Measurements from ENCODE around the gene RASSF5. TPM values are rescaled to one million over a fixed set of nuclear protein-coding genes. Genes with fewer than 3 reads are reported as not detected.
A peak's percentile ranks its signal among the peaks of the same experiment; 100 is the strongest.

The RASSF5 gene
- polyA plus RNA-seq, 1 donor (not counting 4 experiments of a cell fraction or from before 2014, with no cell fraction given) = 2.4 TPM

DNA sequence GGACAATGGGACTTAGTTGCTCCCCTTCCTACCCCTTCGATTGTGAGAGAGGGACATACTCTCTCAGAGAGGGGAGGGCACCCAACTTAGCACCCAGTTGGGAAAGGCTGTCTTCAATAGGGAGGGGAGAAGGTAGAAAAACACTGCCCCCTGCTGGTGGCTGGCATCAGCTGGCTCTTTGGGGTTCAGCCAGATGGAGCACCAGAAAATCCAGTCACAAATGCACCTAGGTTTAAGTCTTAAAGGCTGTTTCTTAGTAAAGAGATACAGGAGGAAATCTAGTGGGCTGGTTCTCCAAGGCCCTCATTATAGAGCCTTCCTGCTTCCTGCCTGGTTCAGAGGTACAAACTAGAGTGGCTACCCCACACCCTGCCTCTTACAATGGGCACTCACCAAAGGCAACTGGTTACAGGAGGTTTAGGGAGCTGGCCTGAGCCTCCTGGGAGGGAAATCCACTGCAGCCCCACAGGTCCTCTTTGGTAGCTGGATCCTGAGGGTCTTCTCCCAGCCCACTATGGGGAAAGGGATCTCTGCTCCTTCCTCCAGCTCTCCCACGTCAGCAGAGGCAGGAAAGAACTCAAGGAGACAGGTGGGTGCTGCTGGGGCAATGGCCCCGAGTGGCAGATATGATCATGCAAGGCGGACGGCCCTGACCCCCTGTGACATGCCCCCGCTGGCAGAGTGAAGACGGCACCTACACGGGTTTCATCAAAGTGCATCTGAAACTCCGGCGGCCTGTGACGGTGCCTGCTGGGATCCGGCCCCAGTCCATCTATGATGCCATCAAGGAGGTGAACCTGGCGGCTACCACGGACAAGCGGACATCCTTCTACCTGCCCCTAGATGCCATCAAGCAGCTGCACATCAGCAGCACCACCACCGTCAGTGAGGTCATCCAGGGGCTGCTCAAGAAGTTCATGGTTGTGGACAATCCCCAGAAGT lies 76.6 kb downstream of the RASSF5 start:
- H3K4me1 ChIP-seq (ENCODE audit: control insufficient read depth, extremely low read depth, insufficient read depth, low read length) = peaks cover 33% of the 10 kb centered on the region
- DNase-seq (ENCODE audit: low read depth, low spot score) = peak; percentile 17
- no peak overlapping the region for H3K4me3 ChIP-seq (ENCODE audit: control insufficient read depth in 2 of 3, extremely low read depth in 1 of 3, insufficient read depth in 2 of 3, low read depth in 1 of 3, low read length in 3 of 3)
- no peaks in the 10 kb centered on the region for H3K36me3 ChIP-seq (ENCODE audit: control insufficient read depth in 2 of 2, extremely low read depth in 1 of 2, insufficient read depth in 2 of 2, low read length in 2 of 2)
- H3K9me3 ChIP-seq (ENCODE audit: control insufficient read depth, low read depth, low read length) = no peaks in the 10 kb centered on the region
- H3K9me1 ChIP-seq (ENCODE audit: control insufficient read depth, extremely low read depth, insufficient read depth, low read length) = no peaks in the 10 kb centered on the region
- dilution Hi-C loops (cut with MboI; ENCODE audit: extremely low pct_ligation_motif_present, low sequenced_read_pairs) = no loop called here
- FAIRE-seq = no peak
- TF ChIP-seq, protein P1, sequence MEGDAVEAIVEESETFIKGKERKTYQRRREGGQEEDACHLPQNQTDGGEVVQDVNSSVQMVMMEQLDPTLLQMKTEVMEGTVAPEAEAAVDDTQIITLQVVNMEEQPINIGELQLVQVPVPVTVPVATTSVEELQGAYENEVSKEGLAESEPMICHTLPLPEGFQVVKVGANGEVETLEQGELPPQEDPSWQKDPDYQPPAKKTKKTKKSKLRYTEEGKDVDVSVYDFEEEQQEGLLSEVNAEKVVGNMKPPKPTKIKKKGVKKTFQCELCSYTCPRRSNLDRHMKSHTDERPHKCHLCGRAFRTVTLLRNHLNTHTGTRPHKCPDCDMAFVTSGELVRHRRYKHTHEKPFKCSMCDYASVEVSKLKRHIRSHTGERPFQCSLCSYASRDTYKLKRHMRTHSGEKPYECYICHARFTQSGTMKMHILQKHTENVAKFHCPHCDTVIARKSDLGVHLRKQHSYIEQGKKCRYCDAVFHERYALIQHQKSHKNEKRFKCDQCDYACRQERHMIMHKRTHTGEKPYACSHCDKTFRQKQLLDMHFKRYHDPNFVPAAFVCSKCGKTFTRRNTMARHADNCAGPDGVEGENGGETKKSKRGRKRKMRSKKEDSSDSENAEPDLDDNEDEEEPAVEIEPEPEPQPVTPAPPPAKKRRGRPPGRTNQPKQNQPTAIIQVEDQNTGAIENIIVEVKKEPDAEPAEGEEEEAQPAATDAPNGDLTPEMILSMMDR (optimal IDR thresholded peaks at IDR 0.05 in 1 of 3, IDR thresholded peaks at IDR 0.05 in 1 of 3, conservative IDR thresholded peaks at IDR 0.05 in 1 of 3; ENCODE audit: extremely low read depth in 1 of 3, insufficient read depth in 2 of 3, low read length in 3 of 3) = peak; percentile 88 to 95 (median 94)
- no peak for TF ChIP-seq EZH2 (IDR thresholded peaks at IDR 0.05; ENCODE audit: low read length)
- no peak overlapping the region for H3K4me2 ChIP-seq (ENCODE audit: control insufficient read depth, extremely low read depth, insufficient read depth, low read depth, low read length)
- no peaks in the 10 kb centered on the region for H3K27me3 ChIP-seq (ENCODE audit: control insufficient read depth, extremely low read depth, insufficient read depth, low read length)
- no peaks in the 10 kb centered on the region for H4K20me1 ChIP-seq (ENCODE audit: control insufficient read depth, extremely low read depth, insufficient read depth, low read length)
- H3K79me2 ChIP-seq (ENCODE audit: control insufficient read depth, insufficient read depth, low read length) = no peaks in the 10 kb centered on the region
- H3K27ac ChIP-seq (ENCODE audit: control insufficient read depth, insufficient read depth, low read length) = no peak overlapping the region
- no peak overlapping the region for H3K9ac ChIP-seq (ENCODE audit: control insufficient read depth, extremely low read depth, insufficient read depth, low read length)
- no peak overlapping the region for H2AFZ ChIP-seq (ENCODE audit: control insufficient read depth, low read length)

DNA sequence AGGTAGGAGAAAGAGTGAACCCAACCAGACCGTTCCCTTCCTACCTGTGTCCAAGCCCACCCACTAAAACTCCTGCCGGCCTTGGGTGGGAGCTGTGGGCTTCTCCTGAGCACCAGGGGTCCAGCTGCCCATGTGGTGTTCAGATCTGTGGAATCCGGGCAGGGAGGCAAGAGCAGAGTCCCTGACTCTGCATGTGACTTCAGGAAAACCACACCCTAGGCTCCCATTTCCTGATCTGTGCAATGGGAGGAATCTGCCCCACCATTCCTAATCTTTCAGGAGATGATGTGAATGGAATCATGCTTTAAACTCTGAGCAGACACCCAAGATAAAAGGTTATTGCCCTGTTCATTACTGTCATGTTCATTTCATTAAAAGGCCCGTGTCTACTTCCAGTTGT lies 77.4 kb downstream of the RASSF5 start:
- no peak for TF ChIP-seq EZH2 (IDR thresholded peaks at IDR 0.05; ENCODE audit: low read length)
- TF ChIP-seq, protein P1 (optimal IDR thresholded peaks at IDR 0.05 in 1 of 3, IDR thresholded peaks at IDR 0.05 in 1 of 3, conservative IDR thresholded peaks at IDR 0.05 in 1 of 3; ENCODE audit: extremely low read depth in 1 of 3, insufficient read depth in 2 of 3, low read length in 3 of 3) = no peak
- H3K36me3 ChIP-seq (ENCODE audit: control insufficient read depth in 2 of 2, extremely low read depth in 1 of 2, insufficient read depth in 2 of 2, low read length in 2 of 2) = no peaks in the 10 kb centered on the region
- H3K9me1 ChIP-seq (ENCODE audit: control insufficient read depth, extremely low read depth, insufficient read depth, low read length) = no peaks in the 10 kb centered on the region
- H2AFZ ChIP-seq (ENCODE audit: control insufficient read depth, low read length) = no peak overlapping the region
- DNase-seq (ENCODE audit: low read depth, low spot score) (no peak), FAIRE-seq (no peak)
- H4K20me1 ChIP-seq (ENCODE audit: control insufficient read depth, extremely low read depth, insufficient read depth, low read length) = no peaks in the 10 kb centered on the region
- H3K27me3 ChIP-seq (ENCODE audit: control insufficient read depth, extremely low read depth, insufficient read depth, low read length) = no peaks in the 10 kb centered on the region
- no peak overlapping the region for H3K4me2 ChIP-seq (ENCODE audit: control insufficient read depth, extremely low read depth, insufficient read depth, low read depth, low read length)
- H3K9me3 ChIP-seq (ENCODE audit: control insufficient read depth, low read depth, low read length) = no peaks in the 10 kb centered on the region
- no peaks in the 10 kb centered on the region for H3K79me2 ChIP-seq (ENCODE audit: control insufficient read depth, insufficient read depth, low read length)
- H3K27ac ChIP-seq (ENCODE audit: control insufficient read depth, insufficient read depth, low read length) = no peak overlapping the region
- dilution Hi-C loops (cut with MboI; ENCODE audit: extremely low pct_ligation_motif_present, low sequenced_read_pairs) = no loop called here
- no peak overlapping the region for H3K9ac ChIP-seq (ENCODE audit: control insufficient read depth, extremely low read depth, insufficient read depth, low read length)
- no peak overlapping the region for H3K4me3 ChIP-seq (ENCODE audit: control insufficient read depth in 2 of 3, extremely low read depth in 1 of 3, insufficient read depth in 2 of 3, low read depth in 1 of 3, low read length in 3 of 3)
- peaks cover 40% of the 10 kb centered on the region for H3K4me1 ChIP-seq (ENCODE audit: control insufficient read depth, extremely low read depth, insufficient read depth, low read length)

All from keratinocyte (primary cell).